GM19351 (cell line): Measurements from ENCODE around the gene ARX.

Experiments used
- ATAC-seq: cut with Tn5 transposase; IDR thresholded peaks from one replicate; pipeline ENCODE4 v1.9.1; 2021; ENCODE audit warnings: mild to moderate bottlenecking, moderate library complexity; ENCODE audit not compliant: unreplicated experiment

Gene ARX

GRCh38 chrX:25016938-25017598, 1.3 kb upstream of the ARX start:
- no peak for ATAC-seq

GRCh38 chrX:25016361-25016671, 551 bp upstream of the ARX start:
- ATAC-seq, result no peak

- ATAC-seq, result no peak
Measured at GRCh38 chrX:25014366-25014838, 1.4 kb downstream of the ARX start.

GRCh38 chrX:25013632-25014365, 2.0 kb downstream of the ARX start:
- ATAC-seq, result peak; percentile 61

GRCh38 chrX:25012793-25013631, 2.8 kb downstream of the ARX start:
- peak; percentile 36 for ATAC-seq

GRCh38 chrX:25012433-25012735, 3.4 kb downstream of the ARX start:
- no peak for ATAC-seq

- ATAC-seq, result no peak
Measured at GRCh38 chrX:25011589-25012432, 4.0 kb downstream of the ARX start.

- no peak for ATAC-seq
Measured at GRCh38 chrX:25010784-25011588, 4.8 kb downstream of the ARX start.

- ATAC-seq, result no peak
Measured at GRCh38 chrX:25009407-25009806, 6.4 kb downstream of the ARX start.

- no peak for ATAC-seq
Measured at GRCh38 chrX:25007059-25008053, 8.4 kb downstream of the ARX start.

GRCh38 chrX:25006586-25007058, 9.1 kb downstream of the ARX start:
- ATAC-seq, result no peak

- ATAC-seq, result no peak
Measured at GRCh38 chrX:25005382-25006185, 10.2 kb downstream of the ARX start.

- ATAC-seq, result no peak
Measured at GRCh38 chrX:25005034-25005381, 10.8 kb downstream of the ARX start.

GRCh38 chrX:25004485-25005032, 11.2 kb downstream of the ARX start:
- ATAC-seq, result no peak

GRCh38 chrX:25004040-25004439, 11.7 kb downstream of the ARX start:
- no peak for ATAC-seq

GRCh38 chrX:25003066-25003849, 12.5 kb downstream of the ARX start:
- no peak for ATAC-seq

GRCh38 chrX:25002661-25003020, 13.1 kb downstream of the ARX start:
- ATAC-seq, result no peak
